HG03432 (cell line): ENCODE data around the gene RRAS.

Experiments
- ATAC-seq: cut with Tn5 transposase; IDR thresholded peaks from one replicate; pipeline ENCODE4 v1.9.1; 2021; ENCODE audit warnings: mild to moderate bottlenecking, moderate library complexity; ENCODE audit not compliant: unreplicated experiment

Gene RRAS

DNA sequence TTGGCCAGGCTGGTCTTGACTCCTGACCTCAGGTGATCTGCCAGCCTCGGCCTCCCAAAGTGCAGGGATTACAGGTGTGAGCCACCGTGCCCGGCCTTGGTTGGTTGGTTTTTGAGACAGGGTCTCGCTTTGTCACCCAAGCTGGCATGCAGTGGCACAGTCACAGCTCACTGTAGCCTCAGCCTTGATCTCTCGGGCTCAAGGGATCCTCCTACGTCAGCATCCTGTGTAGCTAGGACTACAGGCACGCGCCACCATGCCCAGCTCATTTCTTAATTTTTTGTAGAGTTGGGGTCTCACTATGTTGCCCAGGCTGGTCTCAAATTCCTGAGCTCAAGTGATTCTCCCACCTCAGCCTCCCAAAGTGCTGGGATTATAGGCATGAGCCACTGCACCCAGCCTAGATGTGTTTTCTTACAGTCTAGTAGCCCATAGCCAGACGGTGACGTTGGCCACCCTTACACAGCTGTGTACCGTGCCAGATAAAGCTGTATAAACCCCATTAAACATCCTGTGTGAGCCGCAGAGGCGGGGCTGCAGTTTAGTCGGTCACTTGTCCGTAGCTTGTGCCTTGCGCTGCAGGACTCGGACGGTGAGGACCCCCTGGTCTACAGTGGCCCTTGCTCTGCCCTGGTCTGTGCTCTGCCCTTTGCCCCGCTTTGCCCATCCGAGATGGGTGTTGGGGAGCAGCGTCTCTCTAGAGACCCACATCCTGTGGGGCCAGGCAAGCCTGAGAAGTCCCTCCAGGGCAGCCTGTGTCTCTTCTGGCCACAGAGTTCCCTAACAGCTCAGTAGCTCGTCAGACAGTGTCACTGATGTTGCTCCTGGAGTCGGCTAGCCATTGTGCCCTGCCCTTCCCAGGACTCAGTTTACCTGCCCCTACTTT lies 15.9 kb upstream of the RRAS start:
- no peak for ATAC-seq

DNA sequence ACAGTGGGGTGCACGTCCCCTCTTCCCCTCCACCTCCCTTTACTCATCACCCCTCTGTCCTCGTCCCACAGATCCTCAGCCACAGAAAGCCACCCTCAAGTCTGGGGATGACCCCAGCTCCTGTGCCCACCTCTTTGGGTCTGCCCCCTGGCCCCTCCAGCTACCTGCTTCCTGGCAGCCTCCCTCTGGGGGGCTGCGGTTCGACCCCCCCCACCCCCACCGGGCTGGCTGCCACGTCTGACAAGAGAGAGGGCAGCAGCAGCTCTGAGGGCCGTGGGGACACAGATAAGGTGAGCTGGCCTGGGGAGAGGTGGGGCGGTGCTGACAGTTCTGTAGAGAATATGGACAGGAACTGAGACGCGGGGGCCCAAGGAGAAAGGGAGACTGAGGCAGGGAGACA lies 14.6 kb upstream of the RRAS start:
- ATAC-seq, result no peak

DNA sequence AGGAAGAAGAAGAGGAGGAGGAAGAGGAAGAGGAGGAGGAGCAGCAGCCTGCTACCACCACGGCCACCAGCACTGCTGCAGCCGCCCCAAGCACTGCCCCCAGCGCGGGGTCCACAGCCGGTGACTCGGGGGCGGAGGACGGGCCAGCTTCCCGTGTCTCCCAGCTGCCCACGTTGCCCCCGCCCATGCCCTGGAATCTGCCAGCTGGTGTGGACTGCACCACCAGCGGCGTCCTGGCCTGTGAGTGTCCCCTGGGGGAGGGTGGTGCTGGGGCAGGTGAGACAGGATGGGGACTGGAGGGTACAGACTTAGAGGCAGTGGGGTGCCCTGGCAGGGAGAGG lies 13.5 kb upstream of the RRAS start:
- ATAC-seq, result no peak

DNA sequence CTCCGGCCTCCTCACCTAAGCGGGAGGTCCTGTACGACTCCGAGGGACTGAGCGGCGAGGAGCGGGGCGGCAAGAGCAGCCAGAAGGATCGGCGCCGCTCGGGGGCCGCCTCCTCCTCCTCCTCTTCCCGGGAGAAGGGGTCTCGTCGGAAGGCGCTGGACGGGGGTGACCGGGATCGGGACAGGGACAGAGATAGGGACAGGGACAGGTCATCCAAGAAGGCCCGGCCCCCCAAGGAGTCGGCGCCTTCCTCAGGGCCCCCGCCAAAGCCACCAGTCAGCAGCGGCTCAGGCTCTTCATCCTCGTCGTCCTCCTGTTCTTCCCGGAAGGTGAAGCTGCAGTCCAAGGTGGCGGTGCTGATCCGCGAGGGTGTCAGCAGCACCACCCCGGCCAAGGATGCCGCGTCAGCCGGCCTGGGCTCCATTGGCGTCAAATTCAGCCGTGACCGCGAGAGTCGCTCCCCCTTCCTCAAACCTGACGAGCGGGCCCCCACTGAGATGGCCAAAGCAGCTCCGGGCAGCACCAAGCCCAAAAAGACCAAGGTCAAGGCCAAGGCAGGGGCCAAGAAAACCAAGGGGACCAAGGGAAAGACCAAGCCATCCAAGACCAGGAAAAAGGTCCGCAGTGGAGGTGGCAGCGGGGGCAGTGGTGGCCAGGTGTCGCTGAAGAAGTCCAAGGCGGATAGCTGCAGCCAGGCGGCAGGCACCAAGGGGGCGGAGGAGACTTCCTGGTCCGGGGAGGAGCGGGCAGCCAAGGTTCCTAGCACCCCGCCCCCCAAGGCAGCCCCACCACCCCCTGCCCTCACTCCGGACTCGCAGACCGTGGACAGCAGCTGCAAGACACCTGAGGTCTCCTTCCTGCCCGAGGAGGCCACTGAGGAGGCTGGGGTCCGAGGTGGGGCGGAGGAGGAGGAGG lies 12.9 kb upstream of the RRAS start:
- ATAC-seq, result no peak

DNA sequence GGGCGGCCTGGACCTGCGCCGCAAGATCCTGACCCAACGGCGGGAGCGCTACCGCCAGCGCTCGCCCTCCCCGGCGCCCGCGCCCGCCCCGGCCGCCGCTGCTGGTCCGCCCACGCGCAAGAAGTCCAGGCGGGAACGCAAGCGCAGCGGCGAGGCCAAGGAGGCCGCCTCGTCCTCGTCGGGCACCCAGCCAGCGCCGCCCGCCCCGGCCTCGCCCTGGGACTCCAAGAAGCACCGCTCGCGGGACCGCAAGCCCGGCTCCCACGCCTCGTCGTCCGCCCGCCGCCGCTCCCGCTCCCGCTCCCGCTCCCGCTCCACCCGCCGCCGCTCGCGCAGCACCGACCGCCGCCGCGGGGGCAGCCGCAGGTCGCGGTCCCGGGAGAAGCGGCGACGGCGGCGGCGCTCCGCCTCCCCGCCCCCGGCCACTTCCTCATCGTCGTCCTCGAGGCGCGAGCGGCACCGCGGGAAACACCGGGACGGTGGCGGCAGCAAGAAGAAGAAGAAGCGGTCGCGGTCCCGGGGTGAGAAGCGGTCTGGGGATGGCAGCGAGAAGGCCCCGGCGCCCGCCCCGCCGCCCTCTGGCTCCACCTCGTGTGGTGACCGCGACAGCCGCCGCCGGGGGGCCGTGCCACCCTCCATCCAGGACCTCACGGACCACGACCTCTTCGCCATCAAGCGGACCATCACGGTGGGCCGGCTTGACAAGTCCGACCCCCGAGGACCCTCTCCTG lies 12.0 kb upstream of the RRAS start:
- no peak for ATAC-seq

DNA sequence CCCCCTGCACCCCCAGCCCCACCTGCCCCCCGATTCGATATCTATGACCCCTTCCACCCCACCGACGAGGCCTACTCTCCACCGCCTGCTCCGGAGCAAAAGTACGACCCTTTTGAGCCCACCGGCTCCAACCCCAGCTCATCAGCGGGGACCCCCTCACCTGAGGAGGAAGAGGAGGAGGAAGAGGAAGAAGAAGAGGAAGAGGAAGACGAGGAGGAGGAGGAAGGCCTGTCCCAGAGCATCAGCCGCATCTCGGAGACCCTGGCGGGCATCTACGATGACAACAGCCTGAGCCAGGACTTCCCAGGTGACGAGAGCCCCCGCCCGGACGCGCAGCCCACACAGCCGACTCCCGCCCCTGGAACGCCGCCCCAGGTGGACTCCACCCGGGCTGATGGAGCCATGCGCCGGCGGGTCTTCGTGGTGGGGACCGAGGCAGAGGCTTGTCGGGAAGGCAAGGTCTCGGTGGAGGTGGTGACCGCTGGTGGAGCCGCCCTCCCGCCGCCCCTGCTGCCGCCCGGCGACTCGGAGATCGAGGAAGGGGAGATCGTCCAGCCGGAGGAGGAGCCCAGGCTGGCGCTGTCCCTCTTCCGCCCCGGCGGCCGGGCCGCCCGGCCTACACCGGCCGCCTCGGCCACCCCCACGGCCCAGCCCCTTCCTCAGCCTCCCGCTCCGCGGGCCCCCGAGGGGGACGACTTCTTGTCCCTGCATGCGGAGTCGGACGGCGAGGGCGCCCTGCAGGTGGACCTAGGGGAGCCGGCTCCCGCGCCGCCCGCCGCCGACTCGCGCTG lies 11.3 kb upstream of the RRAS start:
- ATAC-seq, result no peak

DNA sequence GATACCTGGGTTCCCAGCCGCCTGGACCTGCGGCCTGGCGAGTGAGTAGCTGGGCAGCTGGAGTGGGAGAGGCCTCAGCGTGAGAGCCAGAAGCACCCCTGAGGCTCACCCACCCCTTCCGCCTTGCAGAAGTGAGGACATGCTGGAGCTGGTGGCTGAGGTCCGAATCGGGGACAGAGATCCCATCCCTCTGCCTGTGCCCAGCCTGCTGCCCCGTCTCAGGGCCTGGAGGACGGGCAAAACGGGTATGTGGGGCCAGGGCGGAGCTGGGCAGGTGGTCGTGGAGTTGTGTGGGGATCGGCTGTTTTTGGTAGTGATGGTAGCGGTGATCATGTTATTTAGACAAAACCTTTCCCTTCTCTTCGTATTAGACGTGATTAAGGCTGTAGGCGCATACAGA lies 6.6 kb upstream of the RRAS start:
- no peak for ATAC-seq

DNA sequence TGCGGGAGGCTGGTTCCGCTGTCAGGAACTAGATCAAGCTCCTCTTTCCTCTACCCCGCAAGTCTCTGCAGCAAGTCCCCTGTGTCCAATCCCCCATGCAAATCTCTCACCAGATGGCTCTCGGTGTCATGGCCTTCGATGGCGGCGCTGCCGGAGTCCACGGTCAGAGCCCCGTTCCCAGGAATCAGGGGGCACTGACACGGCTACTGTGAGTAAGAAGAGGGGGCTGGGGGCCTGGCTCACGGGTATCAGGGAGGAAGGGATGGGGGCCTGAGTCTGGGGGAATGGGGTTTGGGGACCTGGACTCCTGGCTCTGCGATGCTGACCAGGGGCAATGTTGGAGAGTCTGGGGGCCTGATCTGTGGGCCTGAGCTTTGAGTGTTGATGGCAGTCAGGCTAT lies 6.1 kb upstream of the RRAS start:
- ATAC-seq, result no peak

DNA sequence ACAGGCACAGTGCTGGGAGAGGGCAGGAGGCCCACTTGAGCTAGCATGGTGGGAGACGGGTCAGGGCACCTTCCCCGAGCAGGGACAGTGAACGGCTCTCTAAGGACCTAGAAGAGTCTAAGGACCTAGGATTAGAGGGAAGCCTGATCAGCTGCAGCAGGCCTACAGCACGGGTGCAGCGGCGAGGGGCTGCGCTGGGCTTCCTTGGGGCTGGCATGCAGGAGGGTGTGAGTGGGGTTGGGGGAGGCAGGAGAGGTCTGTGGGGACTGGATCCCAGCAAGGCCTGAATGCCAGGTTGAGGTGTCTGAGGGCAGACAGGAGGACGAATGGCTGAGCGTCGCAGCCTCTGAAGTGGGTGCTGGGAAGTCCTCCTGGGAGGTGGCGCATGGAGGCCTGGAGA lies 5.6 kb upstream of the RRAS start:
- no peak for ATAC-seq

DNA sequence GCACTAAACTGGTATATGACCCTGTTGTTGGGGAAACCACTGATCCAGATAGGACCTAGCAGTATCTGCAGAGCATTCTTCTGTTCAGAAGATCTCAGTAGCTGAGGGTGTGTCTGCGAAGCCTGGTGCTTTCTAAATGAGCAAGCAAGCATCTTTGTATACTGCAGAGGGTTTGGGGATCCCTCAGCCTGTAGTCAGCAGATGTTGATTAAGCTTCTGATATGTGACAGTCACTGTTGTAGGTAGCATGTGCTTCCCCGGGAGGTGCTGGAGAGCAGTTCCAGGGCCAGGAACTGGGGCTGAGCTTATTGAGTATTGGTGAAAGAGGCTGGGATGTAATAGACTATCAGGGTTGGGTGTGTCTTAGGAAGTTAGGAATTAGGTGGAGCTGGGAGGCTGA lies 3.5 kb upstream of the RRAS start:
- ATAC-seq, result no peak

DNA sequence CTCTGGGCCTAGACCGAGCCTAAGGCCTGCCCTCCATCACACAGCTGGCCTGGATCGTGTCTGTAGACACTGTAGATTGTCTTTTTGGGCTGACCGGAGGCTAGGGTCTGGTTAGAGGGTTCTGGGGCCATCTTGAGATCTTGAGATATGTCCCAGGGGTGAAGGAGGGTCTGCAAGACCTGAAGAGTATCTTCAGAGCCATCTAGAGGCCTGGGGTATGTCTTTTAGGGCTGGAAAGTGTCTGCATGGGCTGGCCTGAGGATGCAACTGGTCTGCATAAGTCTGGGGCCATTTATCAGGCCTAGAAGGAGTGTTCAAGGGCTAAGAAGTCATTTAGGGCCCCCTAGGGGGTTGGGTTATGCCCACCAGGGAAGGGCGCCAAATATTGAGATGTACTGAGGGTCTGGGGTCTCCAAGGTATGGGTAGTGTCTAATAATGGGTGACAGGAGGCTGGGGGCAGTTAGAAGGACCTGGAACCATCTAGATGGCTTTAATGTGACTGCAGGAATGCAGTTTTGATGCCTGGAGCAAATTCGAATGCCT lies 2.6 kb upstream of the RRAS start:
- no peak for ATAC-seq

DNA sequence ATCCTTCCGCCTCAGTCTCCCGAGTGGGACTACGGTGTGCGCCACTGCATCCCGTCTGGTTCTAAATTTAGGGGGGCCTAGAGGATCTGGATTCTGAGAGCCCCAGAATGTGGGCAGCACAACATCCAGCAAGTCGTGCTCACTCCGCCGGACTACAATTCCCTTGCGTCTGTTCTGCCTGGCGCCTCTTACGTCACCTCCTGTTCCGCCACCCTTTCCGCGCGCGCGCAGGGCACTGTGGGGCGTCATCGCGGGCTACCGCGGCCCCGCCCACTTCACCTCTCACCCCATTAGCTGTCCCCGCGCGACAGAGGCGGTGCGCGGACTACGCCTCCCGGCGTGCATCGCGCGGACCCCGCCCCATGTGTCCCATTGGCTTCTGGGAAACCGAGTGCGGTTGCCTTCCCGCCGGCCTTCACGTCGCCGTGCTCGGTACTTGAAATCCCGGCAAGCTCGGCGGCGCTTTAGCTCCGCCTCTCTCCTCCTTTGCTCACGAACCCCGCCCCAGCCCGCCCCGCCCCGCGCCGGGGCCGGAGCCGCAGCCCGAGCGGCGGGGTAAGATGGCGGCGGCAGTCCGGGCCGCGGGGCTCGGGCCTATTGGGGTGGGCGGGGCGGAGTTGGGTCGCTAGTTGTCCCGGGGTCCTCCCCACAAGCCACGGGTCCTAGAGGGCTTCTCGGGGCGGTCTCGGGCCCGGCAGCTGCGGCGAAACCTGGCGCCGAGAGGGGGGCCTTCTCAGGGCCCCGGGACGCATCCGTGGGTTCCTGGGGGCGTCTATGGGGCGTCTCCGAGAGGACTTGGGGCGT lies 1.9 kb upstream of the RRAS start, which contains the start of gene SCAF1:
TSS of gene SCAF1 (plus strand) at position 522 of the 804 bp plus-strand sequence. CDS start 2,818 bp downstream, outside the sequence.
- peak; percentile 60 for ATAC-seq

DNA sequence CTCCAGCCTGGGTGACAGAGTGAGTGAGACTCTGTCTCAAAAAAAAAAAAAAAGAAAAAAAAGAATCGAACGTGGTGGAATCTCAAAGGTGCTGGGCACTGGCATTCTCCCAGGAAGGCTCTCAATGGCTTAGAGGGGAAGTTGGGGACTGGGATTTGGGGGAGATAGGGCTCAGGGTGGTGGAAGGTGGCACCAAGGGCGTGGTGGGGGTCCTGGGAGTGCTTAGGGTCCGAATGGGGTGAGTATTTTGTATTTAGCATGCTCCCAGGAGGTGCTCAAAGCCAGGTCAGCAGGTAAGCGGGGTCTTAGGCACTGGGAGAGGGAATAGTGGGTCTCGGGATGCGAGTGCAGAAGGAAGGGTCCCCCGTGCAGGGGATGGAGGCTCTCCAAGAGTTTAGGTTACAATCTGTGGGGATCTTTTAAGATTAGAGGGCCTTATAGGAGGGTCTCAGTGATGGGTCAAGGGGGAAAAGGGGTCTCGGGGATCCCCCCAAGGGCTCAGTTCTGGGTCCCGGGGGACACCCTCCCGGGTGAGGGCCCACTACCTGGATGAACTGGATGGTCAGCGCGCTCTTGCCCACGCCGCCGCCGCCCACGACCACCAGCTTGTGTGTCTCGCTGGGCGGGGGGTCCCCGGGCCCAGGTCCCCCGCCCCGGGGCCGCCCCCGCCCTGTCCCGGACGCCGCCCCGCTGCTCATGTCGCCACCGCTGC lies 386 bp downstream of the RRAS start:
- ATAC-seq, result no peak

DNA sequence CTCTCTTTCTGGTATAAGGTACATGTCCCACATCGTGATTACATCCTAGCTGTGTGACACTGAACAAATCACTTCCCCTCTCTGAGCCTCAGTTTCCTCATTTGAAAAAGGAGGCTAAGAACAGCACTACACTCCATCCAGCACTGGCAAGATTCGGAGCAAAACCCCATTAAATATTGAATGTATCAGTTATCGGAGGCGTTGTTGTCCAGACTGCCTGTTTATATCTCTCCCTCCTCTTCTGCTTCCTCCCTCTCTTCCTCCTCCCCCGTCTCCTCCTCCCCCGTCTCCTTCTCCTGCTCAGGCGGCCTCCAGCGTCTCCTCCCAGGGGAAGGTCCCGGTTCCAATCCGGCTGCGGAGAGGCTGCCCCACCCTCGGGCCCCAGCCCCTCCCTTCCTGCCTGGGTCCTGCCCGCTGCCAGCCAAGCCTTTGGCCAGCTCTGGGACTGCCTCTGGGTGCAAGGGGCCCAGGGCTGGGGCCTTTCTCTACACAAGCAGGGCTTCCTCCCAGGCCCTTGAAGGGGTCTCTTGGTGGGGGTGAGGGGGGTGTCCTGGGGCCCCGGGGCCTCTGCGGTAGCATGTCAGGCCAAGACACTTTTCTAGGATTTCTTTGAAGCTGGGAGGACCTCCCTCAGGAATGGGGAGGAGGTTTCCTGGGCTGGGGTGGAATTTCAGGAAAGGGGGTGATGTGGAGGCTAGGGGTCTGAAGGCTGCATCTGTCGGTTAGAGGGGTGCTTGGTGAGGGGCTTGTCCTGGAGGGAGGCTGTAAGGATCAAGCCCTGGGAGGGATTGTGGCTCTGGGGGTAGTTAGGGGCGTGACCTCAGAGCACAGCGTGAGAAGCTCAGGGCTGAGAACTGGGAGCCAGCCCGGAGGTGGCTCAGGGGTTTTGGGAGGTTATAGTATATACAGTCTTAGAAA lies 1.9 kb downstream of the RRAS start:
- no peak for ATAC-seq

DNA sequence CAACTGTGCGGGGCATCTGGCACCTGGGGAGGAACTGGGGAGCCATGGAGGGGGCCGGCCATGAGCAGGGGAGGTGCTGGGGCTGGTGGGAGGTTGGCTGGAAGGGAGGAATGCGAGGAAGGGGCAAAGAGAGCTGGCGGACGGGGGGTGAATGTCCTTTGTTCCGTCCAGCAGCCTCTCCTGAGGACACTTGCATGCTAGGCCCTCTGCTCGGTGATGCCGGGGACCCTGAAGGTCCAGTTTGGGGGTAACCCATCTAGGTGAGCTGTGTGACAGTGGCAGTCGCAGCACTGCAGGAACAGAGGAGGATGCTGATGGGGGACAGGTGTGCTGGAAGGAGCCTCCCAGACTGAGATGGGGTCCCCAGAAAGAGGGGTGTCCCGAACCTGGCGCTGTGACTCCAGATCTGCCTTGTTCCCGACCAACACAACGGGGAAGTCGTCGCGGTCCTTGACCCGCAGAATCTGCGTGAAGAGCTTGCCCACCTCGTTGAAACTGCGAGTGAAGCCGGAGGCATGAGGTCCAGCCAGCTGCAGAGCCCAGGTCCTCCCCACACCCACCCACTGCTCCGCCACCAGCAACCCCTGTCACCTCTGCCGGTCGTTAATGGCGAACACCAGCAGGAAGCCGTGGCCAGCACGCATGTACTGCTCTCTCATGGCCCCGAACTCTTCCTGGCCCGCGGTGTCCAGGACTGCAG lies 3.6 kb downstream of the RRAS start:
- no peak for ATAC-seq

DNA sequence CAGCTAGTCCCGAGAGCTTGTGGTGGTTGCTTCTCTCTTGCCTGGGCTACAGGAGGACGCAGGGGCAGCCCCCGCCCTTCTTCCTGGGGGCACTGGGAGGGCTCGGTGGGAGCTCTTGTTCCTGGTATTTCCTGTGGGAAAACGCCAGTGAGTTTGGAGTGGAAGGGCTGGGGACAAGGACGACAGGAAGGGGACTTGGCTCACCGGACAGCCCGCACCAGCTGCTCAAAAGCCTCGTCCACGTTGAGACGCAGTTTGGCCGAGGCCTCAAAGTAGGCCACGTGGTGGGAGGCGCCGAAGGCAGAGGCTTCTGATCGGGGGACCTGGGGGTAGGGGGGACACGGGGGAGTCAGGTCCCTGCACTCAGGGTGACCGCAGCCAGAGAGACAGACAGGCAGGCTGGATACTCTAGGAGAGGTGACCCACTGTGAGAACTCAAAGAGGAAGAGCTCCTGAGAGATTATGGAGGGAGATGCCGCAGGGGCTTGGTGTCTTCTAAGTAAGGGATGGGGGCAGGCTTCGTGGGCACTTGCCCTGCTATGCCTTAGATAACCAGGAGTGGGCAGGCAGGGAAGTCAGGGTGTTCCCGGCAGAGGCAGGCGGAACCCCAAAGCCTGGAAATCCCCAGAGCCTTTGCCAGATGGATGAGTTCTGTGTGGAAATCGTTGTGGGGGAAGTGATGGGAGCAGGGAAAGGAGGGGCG lies 4.3 kb downstream of the RRAS start:
- no peak for ATAC-seq
